ENCODE results near the gene TAPBP. TPM values are rescaled to one million over a fixed set of nuclear protein-coding genes. Genes with fewer than 3 reads are reported as not detected.

TAPBP gene
- total RNA-seq, 1 experiment from 2014 or later: 67.2 TPM

DNA sequence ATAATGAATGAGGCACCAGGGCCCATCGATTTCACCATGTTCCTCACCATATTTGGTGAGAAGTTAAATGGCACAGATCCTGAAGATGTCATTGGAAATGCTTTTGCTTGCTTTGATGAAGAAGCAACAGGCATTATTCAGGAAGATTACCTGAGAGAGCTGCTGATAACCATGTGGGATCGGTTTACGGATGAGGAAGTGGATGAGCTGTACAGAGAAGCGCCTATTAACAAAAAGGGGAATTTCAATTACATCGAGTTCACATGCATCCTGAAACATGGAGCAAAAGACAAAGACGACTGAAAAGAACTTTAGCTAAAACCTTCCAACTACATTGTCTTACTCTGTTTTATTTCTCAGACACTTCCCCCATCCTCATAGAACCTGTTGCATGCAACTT is 25.3 kb upstream of the TAPBP start:
- Histone ChIP-seq H3K36me3 (ENCODE audit: low read depth, low read length) (no peaks in the 10 kb centered on the region), H3K9ac (ENCODE audit: low read length) (no peak overlapping the region), H3K9me2 (replicated peaks; ENCODE audit: low read length) (no peaks in the 10 kb centered on the region), H3K4me1 (ENCODE audit: insufficient read depth, low read length) (no peaks in the 10 kb centered on the region), H4K20me1 (ENCODE audit: low read length) (no peaks in the 10 kb centered on the region), H3K27ac (ENCODE audit: low read length) (no peak overlapping the region), H3K9me3 (ENCODE audit: low read length) (no peaks in the 10 kb centered on the region), H3F3A (ENCODE audit: low read length, unreplicated experiment) (no peaks in the 10 kb centered on the region), H3K4me3 (ENCODE audit: low read length) (no peak overlapping the region), H3K79me2 (ENCODE audit: low read length) (no peaks in the 10 kb centered on the region), H2AFZ (ENCODE audit: low read length) (no peak overlapping the region), H3K27me3 (ENCODE audit: low read length) (no peaks in the 10 kb centered on the region), H3K4me2 (ENCODE audit: low read length) (no peak overlapping the region)
- POLR2A ChIA-PET (ENCODE audit: unreplicated experiment): interaction anchor here (0.7 kb wide), 1 partner anchor 110 kb away, joined by 3 read pairs; no protein-coding TSS in a partner anchor
- CTCF ChIA-PET: no interaction called here
- TF ChIP-seq EZH2phosphoT487 (IDR thresholded peaks at IDR 0.05; ENCODE audit: borderline replicate concordance, low read length): no peak
- no peak for TF ChIP-seq EZH2 (IDR thresholded peaks at IDR 0.05; ENCODE audit: low read length, unreplicated experiment)
- TF ChIP-seq CTCF (conservative IDR thresholded peaks at IDR 0.05; ENCODE audit: low read depth, low read length): no peak
- ATAC-seq (no peak), DNase-seq (no peak)
- intact Hi-C loops (cut with micrococcal nuclease): no loop called here
- BruUV-seq (replicated peaks): no TSS peak

GRCh38 chr6:33336495-33336894 is 22.6 kb upstream of the TAPBP start:
- no TSS peak for BruUV-seq (replicated peaks)
- Histone ChIP-seq H3K9me3 (ENCODE audit: low read length) (no peaks in the 10 kb centered on the region), H4K20me1 (ENCODE audit: low read length) (no peaks in the 10 kb centered on the region), H3K9ac (ENCODE audit: low read length) (no peak overlapping the region), H3K4me1 (ENCODE audit: insufficient read depth, low read length) (no peaks in the 10 kb centered on the region), H3K9me2 (replicated peaks; ENCODE audit: low read length) (no peaks in the 10 kb centered on the region), H3K4me3 (ENCODE audit: low read length) (no peak overlapping the region), H3K79me2 (ENCODE audit: low read length) (no peaks in the 10 kb centered on the region), H3K27me3 (ENCODE audit: low read length) (no peaks in the 10 kb centered on the region), H2AFZ (ENCODE audit: low read length) (no peak overlapping the region), H3K27ac (ENCODE audit: low read length) (no peak overlapping the region), H3K4me2 (ENCODE audit: low read length) (no peak overlapping the region), H3K36me3 (ENCODE audit: low read depth, low read length) (no peaks in the 10 kb centered on the region), H3F3A (ENCODE audit: low read length, unreplicated experiment) (no peaks in the 10 kb centered on the region)
- ATAC-seq (no peak), DNase-seq (no peak)
- ChIA-PET CTCF (no interaction called here), POLR2A (ENCODE audit: unreplicated experiment) (no interaction called here)
- no peak for TF ChIP-seq EZH2 (IDR thresholded peaks at IDR 0.05; ENCODE audit: low read length, unreplicated experiment)
- intact Hi-C loops (cut with micrococcal nuclease): no loop called here

- BruUV-seq (replicated peaks): no TSS peak
Observed at GRCh38 chr6:33335916-33336315, 22.0 kb upstream of the TAPBP start.

More at GRCh38 chr6:33335916-33336315, 22.0 kb upstream of the TAPBP start:
- CTCF ChIA-PET: interaction anchor here (0.6 kb wide), 1 partner anchor 39 kb away, joined by 3 read pairs; no protein-coding TSS in a partner anchor
- no peaks in the 10 kb centered on the region for H3F3A ChIP-seq (ENCODE audit: low read length, unreplicated experiment)
- H4K20me1 ChIP-seq (ENCODE audit: low read length): no peaks in the 10 kb centered on the region
- no peak overlapping the region for H2AFZ ChIP-seq (ENCODE audit: low read length)
- no peaks in the 10 kb centered on the region for H3K4me1 ChIP-seq (ENCODE audit: insufficient read depth, low read length)
- no peak overlapping the region for H3K4me3 ChIP-seq (ENCODE audit: low read length)
- H3K9me2 ChIP-seq (replicated peaks; ENCODE audit: low read length): no peaks in the 10 kb centered on the region
- ATAC-seq (no peak), DNase-seq (no peak)
- intact Hi-C loops (cut with micrococcal nuclease): no loop called here
- POLR2A ChIA-PET (ENCODE audit: unreplicated experiment): no interaction called here
- no peaks in the 10 kb centered on the region for H3K27me3 ChIP-seq (ENCODE audit: low read length)
- no peak overlapping the region for H3K4me2 ChIP-seq (ENCODE audit: low read length)
- no peaks in the 10 kb centered on the region for H3K36me3 ChIP-seq (ENCODE audit: low read depth, low read length)
- no peak overlapping the region for H3K27ac ChIP-seq (ENCODE audit: low read length)
- no peak for TF ChIP-seq EZH2 (IDR thresholded peaks at IDR 0.05; ENCODE audit: low read length, unreplicated experiment)
- no peak for TF ChIP-seq CTCF (conservative IDR thresholded peaks at IDR 0.05; ENCODE audit: low read depth, low read length)
- no peak for TF ChIP-seq EZH2phosphoT487 (IDR thresholded peaks at IDR 0.05; ENCODE audit: borderline replicate concordance, low read length)
- no peak overlapping the region for H3K9ac ChIP-seq (ENCODE audit: low read length)
- H3K9me3 ChIP-seq (ENCODE audit: low read length): no peaks in the 10 kb centered on the region
- H3K79me2 ChIP-seq (ENCODE audit: low read length): no peaks in the 10 kb centered on the region
